Activated T-cell treated with anti-CD3 and anti-CD28 coated beads, Interleukin-2, amount 50 U/mL, for 4 hours (primary cell): ENCODE data around the gene PPM1F. TPM values are rescaled to one million over a fixed set of nuclear protein-coding genes. Genes with fewer than 3 reads are reported as not detected.
"Not testable (repeated sequence)": the region's sequence is repeated elsewhere in the genome, so short reads cannot be mapped to it uniquely, and the experiment has no call there.

Source experiments
- ATAC-seq, 2 donors: fragments of 200-7000 bp; cut with Tn5 transposase; one replicate each; pipeline ENCODE4 v1.10.0; 2021
- DNase-seq: peaks from one replicate; pipeline ENCODE4 v3.0.0-alpha.2; 2020
- H3K27me3 Mint-ChIP-seq: one replicate; pipeline ENCODE4 v1.8.0; 2021; ENCODE audit warnings: low read depth, mixed read lengths
- H3K36me3 Mint-ChIP-seq: one replicate; pipeline ENCODE4 v1.8.0; 2022; ENCODE audit warnings: mixed read lengths; ENCODE audit not compliant: insufficient read depth
- H3K4me1 Mint-ChIP-seq: one replicate; pipeline ENCODE4 v1.8.0; 2021; ENCODE audit warnings: low read depth, mixed read lengths
- H3K4me3 Mint-ChIP-seq: one replicate; pipeline ENCODE4 v1.8.0; 2021; ENCODE audit warnings: mild to moderate bottlenecking, moderate library complexity, mixed read lengths
- H3K9me3 Mint-ChIP-seq: one replicate; pipeline ENCODE4 v1.8.0; 2021; ENCODE audit warnings: mixed read lengths
- total RNA-seq, 3 donors: library from RNA; stranded (reverse); gene quantifications; one replicate each; pipeline ENCODE4 v1.2.1, GENCODE V29; 2021

Gene PPM1F
- total RNA-seq, 3 donors from 2014 or later, result 28.2 to 36.8 (median 30.8) TPM

GRCh38 chr22:21918466-21919185, 34.0 kb downstream of the PPM1F start:
- DNase-seq (no peak), ATAC-seq (no peak)
- Mint-ChIP-seq H3K27me3 (no peaks in the 10 kb centered on the region), H3K4me1 (no peaks in the 10 kb centered on the region), H3K9me3 (no peaks in the 10 kb centered on the region), H3K4me3 (no peak overlapping the region), H3K36me3 (no peaks in the 10 kb centered on the region)

GRCh38 chr22:21917959-21918261, 34.7 kb downstream of the PPM1F start:
- H3K4me1 Mint-ChIP-seq, result no peaks in the 10 kb centered on the region
- H3K36me3 Mint-ChIP-seq, result no peaks in the 10 kb centered on the region
- no peaks in the 10 kb centered on the region for H3K9me3 Mint-ChIP-seq
- H3K27me3 Mint-ChIP-seq, result no peaks in the 10 kb centered on the region
- H3K4me3 Mint-ChIP-seq, result no peak overlapping the region
- ATAC-seq (no peak), DNase-seq (no peak)

GRCh38 chr22:21917181-21917958, 35.3 kb downstream of the PPM1F start:
- Mint-ChIP-seq H3K9me3 (no peaks in the 10 kb centered on the region), H3K4me1 (no peaks in the 10 kb centered on the region), H3K27me3 (no peaks in the 10 kb centered on the region), H3K36me3 (no peaks in the 10 kb centered on the region), H3K4me3 (no peak overlapping the region)
- ATAC-seq (no peak), DNase-seq (no peak)

GRCh38 chr22:21916309-21916918, 36.2 kb downstream of the PPM1F start:
- Mint-ChIP-seq H3K27me3 (no peaks in the 10 kb centered on the region), H3K4me3 (no peak overlapping the region), H3K36me3 (no peaks in the 10 kb centered on the region), H3K9me3 (no peaks in the 10 kb centered on the region), H3K4me1 (no peaks in the 10 kb centered on the region)
- no peak for DNase-seq
- no peak for ATAC-seq

- Mint-ChIP-seq H3K4me1 (no peaks in the 10 kb centered on the region), H3K27me3 (no peaks in the 10 kb centered on the region), H3K36me3 (no peaks in the 10 kb centered on the region), H3K4me3 (no peak overlapping the region), H3K9me3 (no peaks in the 10 kb centered on the region)
- DNase-seq (no peak), ATAC-seq (no peak)
These were observed 36.9 kb downstream of the PPM1F start for GRCh38 chr22:21915624-21916308.

GRCh38 chr22:21914033-21914642, 38.5 kb downstream of the PPM1F start:
- not testable (repeated sequence) for DNase-seq

GRCh38 chr22:21910367-21910766, 42.3 kb downstream of the PPM1F start:
- not testable (repeated sequence) for H3K36me3 Mint-ChIP-seq, DNase-seq, H3K9me3 Mint-ChIP-seq, H3K27me3 Mint-ChIP-seq, H3K4me3 Mint-ChIP-seq, H3K4me1 Mint-ChIP-seq, ATAC-seq

More at GRCh38 chr22:21914033-21914642, 38.5 kb downstream of the PPM1F start:
- not testable (repeated sequence) for H3K36me3 Mint-ChIP-seq, ATAC-seq, H3K27me3 Mint-ChIP-seq, H3K9me3 Mint-ChIP-seq, H3K4me3 Mint-ChIP-seq, H3K4me1 Mint-ChIP-seq

GRCh38 chr22:21909871-21910270, 42.8 kb downstream of the PPM1F start:
- Mint-ChIP-seq H3K9me3 (no peaks in the 10 kb centered on the region), H3K4me3 (no peak overlapping the region), H3K36me3 (no peaks in the 10 kb centered on the region), H3K27me3 (no peaks in the 10 kb centered on the region), H3K4me1 (no peaks in the 10 kb centered on the region)
- ATAC-seq (no peak), DNase-seq (no peak)

GRCh38 chr22:21907638-21908522, 44.8 kb downstream of the PPM1F start:
- Mint-ChIP-seq H3K4me1 (no peaks in the 10 kb centered on the region), H3K9me3 (no peaks in the 10 kb centered on the region), H3K4me3 (no peak overlapping the region), H3K27me3 (no peaks in the 10 kb centered on the region), H3K36me3 (peaks cover 5% of the 10 kb centered on the region)
- DNase-seq, result no peak
- no peak for ATAC-seq

- not testable (repeated sequence) for H3K36me3 Mint-ChIP-seq, H3K9me3 Mint-ChIP-seq, DNase-seq, ATAC-seq, H3K27me3 Mint-ChIP-seq, H3K4me1 Mint-ChIP-seq, H3K4me3 Mint-ChIP-seq
These were observed 47.4 kb downstream of the PPM1F start for GRCh38 chr22:21905234-21905633.

GRCh38 chr22:21904250-21904789, 48.3 kb downstream of the PPM1F start:
- ATAC-seq (no peak), DNase-seq (no peak)
- Mint-ChIP-seq H3K36me3 (peaks cover 5% of the 10 kb centered on the region), H3K9me3 (no peaks in the 10 kb centered on the region), H3K4me3 (no peak overlapping the region), H3K27me3 (no peaks in the 10 kb centered on the region), H3K4me1 (no peaks in the 10 kb centered on the region)

- no peaks in the 10 kb centered on the region for H3K4me1 Mint-ChIP-seq
- peaks cover 5% of the 10 kb centered on the region for H3K36me3 Mint-ChIP-seq
- no peak overlapping the region for H3K4me3 Mint-ChIP-seq
- H3K27me3 Mint-ChIP-seq, result no peaks in the 10 kb centered on the region
- H3K9me3 Mint-ChIP-seq, result no peaks in the 10 kb centered on the region
- ATAC-seq, result no peak
- DNase-seq, result no peak
These were observed 49.4 kb downstream of the PPM1F start for GRCh38 chr22:21903283-21903682.

GRCh38 chr22:21902296-21903087, 50.2 kb downstream of the PPM1F start:
- H3K4me1 Mint-ChIP-seq, result no peaks in the 10 kb centered on the region
- H3K4me3 Mint-ChIP-seq, result no peak overlapping the region
- H3K27me3 Mint-ChIP-seq, result no peaks in the 10 kb centered on the region
- ATAC-seq (no peak), DNase-seq (no peak)
- H3K36me3 Mint-ChIP-seq, result peaks cover 5% of the 10 kb centered on the region
- no peaks in the 10 kb centered on the region for H3K9me3 Mint-ChIP-seq
